ENCODE data around the gene MDP1.
"Not testable (repeated sequence)": the region's sequence is repeated elsewhere in the genome, so short reads cannot be mapped to it uniquely, and the experiment has no call there.

The MDP1 gene

DNA sequence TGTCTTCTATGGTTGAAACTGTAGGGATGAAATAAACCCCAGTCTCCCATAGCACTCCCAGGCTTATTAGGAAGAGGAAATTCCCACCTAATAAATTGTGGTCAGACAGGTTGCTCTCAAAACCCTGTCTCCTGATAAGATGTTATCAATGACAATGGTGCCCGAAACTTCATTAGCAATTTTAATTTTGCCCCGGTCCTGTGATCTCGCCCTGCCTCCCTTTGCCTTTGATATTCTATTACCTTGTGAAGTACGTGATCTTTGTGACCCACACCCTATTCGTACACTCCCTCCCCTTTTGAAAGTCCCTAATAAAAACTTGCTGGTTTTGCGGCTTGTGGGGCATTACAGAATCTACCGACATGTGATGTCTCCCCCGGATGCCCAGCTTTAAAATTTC, 13.3 kb downstream of the MDP1 start:
- DNase-seq (ENCODE audit: low read depth in 3 of 3, low spot score in 1 of 3): not testable (repeated sequence)

DNA sequence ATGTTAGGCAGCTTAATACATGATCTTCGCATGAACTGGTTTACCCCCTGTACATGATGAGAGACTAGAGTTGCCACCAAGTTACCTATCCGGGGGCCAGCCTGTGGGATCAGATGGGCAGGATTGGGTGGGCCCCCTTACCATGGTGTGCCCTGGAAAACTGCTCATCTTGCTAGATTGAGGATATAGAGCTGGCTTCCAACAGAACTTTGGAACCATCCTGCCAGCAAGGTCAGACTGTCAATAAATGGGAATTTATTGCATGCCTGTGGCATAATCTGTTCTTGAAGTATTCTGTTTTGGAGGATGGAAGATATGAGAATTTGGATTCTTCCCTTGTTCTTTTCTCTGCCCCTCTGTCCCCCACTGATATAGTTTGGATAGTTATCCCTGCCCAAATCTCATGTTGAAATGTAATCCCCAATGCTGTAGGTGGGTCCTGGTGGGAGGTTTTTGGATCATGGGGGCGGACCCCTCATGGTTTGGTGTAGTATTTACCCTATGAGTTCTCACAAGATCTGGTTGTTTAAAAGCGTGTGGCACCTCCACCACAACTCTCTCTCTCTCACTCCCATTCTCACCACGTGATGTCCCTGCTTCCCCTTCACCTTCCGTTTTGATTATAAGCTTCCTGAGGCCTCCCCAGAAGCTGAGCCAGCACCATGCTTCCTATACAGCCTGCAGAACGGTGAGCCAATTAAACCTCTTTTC, 16.9 kb downstream of the MDP1 start:
- no peak for DNase-seq (ENCODE audit: low read depth in 3 of 3, low spot score in 1 of 3)

DNA sequence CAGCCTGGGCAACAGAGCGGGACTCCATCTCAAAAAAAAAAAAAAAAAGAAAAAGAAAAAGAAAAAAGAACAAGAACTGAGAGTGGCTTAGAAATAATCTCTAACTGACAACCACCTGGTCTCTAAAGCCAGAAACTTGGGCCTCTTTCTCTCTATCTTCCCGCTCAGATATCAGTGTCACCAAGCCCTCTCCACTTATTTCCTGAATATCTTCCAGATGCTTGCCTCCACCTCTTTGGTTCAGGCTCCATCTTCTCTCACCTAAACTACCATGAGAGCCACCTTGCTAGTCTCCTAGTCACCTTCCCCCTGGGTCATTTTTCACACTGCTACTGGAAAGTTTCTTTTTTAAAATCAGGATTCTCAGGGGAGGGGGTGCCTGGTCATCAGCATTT, 18.8 kb downstream of the MDP1 start:
- no peak for DNase-seq (ENCODE audit: low read depth in 3 of 3, low spot score in 1 of 3)

DNA sequence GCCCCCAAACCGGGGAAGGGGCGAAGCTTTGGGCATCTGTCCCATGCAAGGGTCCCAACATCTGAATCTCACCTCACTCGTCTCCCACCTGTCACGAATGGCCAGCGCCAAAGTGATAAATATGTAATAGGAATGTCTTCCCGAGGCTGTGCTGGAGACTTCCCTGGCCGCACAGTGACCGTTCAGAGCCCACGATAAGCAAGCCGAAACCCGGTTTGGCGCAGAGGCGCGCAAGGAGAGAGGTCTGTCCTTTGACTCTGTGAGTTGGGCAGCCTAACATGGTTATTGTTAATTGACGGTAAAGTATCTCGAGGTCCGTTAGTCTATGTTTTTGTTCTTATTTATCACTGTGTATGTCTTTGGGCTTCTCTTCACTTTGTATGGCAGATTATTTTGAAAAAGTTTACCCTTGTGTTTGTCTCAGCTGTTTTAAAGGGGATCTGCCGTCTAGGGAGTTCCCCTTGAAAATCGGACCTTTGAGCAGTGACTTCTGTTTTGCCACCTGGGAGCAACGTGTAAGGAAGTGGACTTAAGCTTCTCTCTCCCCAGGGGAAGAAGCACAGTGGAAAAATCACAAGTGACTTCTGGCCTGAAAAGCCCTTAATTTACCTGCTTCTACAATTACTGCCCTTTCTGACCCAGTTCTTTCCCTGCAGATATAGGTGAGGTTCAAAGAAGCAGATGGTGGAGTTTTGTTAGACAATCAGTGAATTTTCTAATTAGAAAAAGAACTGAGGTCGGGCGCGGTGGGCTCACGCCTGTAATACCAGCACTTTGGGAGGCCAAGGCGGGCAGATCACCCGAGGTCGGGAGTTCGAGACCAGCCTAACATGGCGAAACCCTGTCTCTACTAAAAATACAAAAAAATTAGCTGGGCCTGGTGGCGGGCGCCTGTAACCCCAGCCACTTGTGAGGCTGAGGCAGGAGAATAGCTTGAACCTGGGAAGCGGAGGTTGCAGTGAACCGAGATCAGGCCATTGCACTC, 19.5 kb downstream of the MDP1 start:
- no peak for DNase-seq (ENCODE audit: low read depth in 3 of 3, low spot score in 1 of 3)

DNA sequence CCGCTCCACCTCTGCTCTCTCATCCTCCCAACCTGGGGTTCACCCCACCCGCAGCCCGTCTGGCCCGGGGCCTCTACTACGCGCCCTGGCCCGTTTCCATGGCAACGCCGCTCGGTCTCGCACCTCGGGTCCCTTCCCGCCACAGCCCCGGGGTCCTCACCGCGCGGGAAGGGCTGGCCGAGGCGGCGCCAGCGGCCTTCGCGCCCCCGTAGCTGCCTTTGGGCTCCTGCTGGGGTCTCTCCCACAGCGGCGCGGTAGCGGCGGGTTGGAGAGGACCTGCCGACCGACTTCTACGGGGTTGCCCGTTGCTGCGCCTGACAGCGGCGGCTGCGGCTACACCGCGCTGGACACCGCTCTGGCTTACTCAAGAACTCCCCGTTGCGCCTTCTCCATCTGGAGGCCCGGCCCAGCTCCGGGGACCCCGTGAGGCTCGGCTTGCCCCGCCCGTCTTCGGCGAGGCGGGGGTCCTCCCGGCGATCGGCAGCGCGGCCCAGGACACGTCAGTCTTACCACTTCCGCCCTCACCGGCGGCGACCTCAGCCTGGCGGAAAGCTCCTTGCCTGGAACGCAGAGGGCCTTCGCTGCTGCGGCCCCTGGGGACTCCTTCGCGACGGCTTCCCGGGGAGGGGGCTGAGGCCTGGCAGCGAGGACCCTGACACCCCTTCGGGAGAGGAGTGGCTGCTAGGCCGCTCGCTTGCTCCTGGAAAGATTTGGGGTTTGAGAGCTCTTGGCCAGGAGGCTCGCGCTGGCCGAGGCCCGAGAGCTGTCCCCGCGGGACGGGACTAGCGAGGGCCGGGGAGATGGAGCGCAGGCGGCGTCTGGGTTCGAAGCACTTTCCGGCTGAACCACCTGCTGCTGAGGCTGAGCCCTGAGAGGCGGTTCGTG, 20.4 kb downstream of the MDP1 start, which contains the start of gene TM9SF1:
TM9SF1 (minus strand) TSS at position 256 of the 885 bp plus-strand sequence. CDS start 422 bp downstream, outside the sequence.
- DNase-seq (ENCODE audit: low read depth in 3 of 3, low spot score in 1 of 3): peak; percentile 74 to 79 (median 74)

GRCh38 chr14:24194873-24195185, 21.0 kb downstream of the MDP1 start:
- DNase-seq (ENCODE audit: low read depth in 3 of 3, low spot score in 1 of 3): no peak

GRCh38 chr14:24194186-24194872, 21.5 kb downstream of the MDP1 start:
- no peak for DNase-seq (ENCODE audit: low read depth in 3 of 3, low spot score in 1 of 3)

- no peak for DNase-seq (ENCODE audit: low read depth in 3 of 3, low spot score in 1 of 3)
Measured at GRCh38 chr14:24192933-24193332, 22.9 kb downstream of the MDP1 start.

DNA sequence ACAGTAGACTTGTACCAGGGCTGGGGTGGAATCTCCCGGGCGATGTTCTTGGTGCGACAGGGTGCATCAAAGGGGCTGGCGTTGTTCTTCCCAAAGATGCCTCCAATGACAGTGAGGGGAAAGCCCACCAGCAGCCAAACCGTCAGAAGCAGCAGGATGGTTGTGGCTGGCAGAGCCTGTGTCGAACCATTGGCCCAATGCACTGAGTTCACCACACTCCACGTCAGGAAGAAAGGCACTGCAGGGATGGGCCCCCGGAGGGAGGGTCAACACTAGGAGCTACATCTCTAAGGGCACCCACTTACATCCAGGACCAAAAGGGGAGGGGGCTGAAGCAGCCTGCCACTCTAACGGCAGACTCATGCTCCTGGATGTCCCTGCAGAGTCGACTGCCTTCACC, 25.4 kb downstream of the MDP1 start:
- DNase-seq (ENCODE audit: low read depth in 3 of 3, low spot score in 1 of 3): no peak

GRCh38 chr14:24189460-24189859, 26.4 kb downstream of the MDP1 start:
- no peak for DNase-seq (ENCODE audit: low read depth in 3 of 3, low spot score in 1 of 3)

DNA sequence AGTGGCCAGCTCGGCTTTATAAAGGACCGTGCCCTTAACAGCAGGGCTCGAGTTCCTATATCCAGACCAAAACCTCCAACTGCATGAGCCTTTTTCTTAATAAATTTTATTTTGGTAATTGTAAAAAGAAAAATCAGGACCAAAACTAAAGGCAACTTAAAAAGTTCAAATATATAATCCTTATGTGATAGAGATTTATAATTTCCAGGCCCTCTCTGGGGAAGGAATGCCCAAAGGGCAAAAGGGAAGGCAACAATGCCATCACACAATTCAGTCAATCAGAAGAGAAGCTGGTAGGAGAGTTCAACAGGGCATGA, 26.8 kb downstream of the MDP1 start:
- DNase-seq (ENCODE audit: low read depth in 3 of 3, low spot score in 1 of 3): no peak

DNA sequence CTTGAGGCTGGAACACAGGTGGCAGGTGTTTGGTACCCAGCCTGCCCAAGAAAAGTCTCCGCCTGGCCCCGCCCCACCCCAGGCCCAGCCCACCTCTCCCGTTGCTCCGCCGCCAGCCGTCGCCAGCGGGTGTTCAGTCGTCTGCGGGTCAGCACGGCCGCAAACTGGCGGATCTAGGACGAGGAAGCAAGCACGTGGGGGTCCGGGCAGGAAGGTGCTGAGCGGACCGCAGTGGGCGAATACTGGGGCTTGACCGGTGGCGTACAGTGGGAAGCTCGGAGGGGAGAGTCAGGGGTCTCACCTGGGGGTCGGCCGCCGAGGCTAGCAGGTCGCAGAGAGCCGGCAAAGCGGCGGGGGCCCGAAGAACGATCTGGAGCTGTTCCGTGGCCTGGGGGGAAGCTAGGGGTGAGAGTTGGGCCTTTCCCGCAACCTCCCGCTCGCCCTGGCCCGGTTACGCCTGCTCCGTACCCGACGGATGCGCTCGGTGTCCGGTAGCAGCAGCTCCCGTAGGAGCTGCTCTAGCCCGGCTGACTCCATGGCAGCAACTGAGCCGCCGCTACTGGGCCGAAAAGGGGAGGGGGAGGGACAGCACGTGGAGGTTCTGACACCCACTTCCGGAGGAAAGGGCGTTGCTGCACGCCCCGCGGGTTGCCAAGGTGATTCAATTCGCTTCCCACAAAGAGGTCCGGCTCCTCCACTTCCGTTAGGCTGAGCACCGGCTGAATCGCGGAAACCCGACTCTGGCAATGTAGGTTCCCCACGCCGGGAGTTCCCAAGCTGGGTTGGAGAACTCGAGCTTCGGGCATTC, 27.4 kb downstream of the MDP1 start, which contains the start of gene IPO4:
IPO4 (minus strand) TSS at position 566 of the 808 bp plus-strand sequence; CDS start at position 537, 29 bp downstream.
- peak; percentile 84 to 92 (median 92) for DNase-seq (ENCODE audit: low read depth in 3 of 3, low spot score in 1 of 3)

DNA sequence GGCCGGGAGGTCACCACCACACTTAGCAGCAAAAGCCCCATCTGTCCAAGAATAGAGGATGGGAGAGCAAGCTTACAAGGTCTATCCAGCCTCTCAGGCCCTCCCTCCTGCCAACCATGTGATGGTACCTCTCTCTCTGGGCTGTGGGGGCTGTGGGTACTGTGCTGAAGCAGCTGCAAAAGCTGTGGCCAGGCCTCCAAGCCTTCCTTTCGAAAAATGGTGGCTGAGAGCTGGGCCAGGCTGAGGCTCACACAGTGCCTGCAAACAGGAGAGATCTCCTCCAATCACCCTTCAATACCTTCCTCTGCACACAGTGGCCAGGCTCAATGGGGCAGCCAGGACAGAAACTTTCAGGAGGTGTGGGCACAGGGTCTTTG, 28.3 kb downstream of the MDP1 start:
- no peak for DNase-seq (ENCODE audit: low read depth in 3 of 3, low spot score in 1 of 3)

- no peak for DNase-seq (ENCODE audit: low read depth in 3 of 3, low spot score in 1 of 3)
Measured at GRCh38 chr14:24186831-24187538, 28.9 kb downstream of the MDP1 start.

GRCh38 chr14:24185741-24186140, 30.1 kb downstream of the MDP1 start:
- DNase-seq (ENCODE audit: low read depth in 3 of 3, low spot score in 1 of 3): no peak

- no peak for DNase-seq (ENCODE audit: low read depth in 3 of 3, low spot score in 1 of 3)
Measured at GRCh38 chr14:24185026-24185425, 30.8 kb downstream of the MDP1 start.

DNA sequence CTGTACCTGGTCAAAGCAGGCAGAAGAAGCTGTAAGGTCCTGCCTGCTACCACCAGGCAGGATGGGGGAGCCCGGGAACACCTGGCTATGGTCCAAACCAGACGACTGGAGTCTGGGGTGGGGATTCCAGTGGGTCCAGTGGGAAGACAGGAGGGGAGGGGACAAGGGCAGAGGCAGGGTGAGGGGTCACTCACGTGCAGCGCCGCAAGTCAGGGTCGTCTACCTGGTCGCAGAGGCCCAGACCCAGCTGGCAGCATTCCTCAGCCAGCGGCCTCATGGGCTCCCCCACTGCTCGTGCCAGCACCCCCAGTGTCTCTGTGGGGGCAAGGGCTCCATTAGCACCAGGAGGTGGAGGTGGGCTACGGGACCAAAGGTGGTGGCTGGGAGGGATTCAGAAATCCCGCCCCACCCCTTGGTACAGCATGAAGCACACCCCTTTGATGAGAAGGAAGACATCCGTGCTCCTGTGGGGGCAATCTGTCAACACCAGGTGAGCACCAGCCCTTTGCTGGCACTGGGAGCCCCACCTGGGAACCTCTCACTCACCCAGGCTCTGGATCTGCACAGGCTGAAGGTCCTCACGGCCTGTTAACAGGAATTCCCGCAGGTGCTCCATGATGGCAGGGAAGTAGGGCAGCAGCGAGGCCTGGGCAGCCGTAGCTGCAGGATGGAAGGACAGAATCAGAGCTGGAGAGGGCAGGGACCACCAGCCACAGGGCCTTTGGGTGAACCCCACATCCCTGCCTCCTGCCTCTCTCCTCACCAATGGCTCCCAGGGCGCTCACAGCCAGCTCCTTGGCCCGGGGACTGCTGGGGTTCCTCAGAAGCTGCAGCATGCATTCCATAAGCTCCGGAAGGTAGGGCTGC, 31.5 kb downstream of the MDP1 start:
- no peak for DNase-seq (ENCODE audit: low read depth in 3 of 3, low spot score in 1 of 3)

DNA sequence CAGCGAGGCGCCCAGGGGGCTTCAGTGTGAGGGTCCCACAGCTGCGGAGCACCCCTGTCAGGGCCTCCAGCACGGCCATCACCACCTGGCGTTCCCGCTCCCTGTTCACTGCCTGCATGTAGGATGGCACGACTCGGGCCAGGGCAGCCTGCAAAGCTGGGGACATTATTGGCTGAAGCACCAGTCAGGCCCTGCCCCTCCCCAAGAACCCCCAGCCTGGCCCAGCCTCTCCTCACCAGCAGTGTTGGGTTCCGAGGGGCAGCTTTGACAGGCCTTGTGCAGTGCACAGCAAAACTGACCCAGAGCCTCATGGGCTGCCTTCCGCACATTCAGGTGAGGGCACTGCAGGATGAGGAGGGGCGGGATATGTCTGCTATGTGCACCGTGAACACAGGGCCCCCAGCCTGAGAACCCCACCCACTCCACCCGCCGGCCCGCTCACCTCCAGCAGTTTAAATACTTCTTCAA, 32.8 kb downstream of the MDP1 start:
- no peak for DNase-seq (ENCODE audit: low read depth in 3 of 3, low spot score in 1 of 3)
